Stimulated activated memory B cell treated with anti-CD40 and anti-IgM and Interleukin-4, amounts not matched to agents 10 μg/mL and 1 μg/mL and 100 μg/mL, for 72 hours (primary cell): ENCODE data around the gene PDZD8.

ENCODE experiments used
- ATAC-seq: fragments of 150-1000 bp; cut with Tn5 transposase; 2 replicates; pipeline ENCODE4 v1.10.0; 2021
- H3K27ac Mint-ChIP-seq: one replicate; pipeline ENCODE4 v1.8.0; 2022; ENCODE audit warnings: mild to moderate bottlenecking, mixed read lengths
- H3K27me3 Mint-ChIP-seq: one replicate; pipeline ENCODE4 v1.8.0; 2022; ENCODE audit warnings: mixed read lengths
- H3K36me3 Mint-ChIP-seq: one replicate; pipeline ENCODE4 v1.8.0; 2022; ENCODE audit warnings: mixed read lengths
- H3K4me1 Mint-ChIP-seq: one replicate; pipeline ENCODE4 v1.8.0; 2022; ENCODE audit warnings: mixed read lengths
- H3K4me3 Mint-ChIP-seq: one replicate; pipeline ENCODE4 v1.8.0; 2022; ENCODE audit warnings: mild to moderate bottlenecking, moderate library complexity, mixed read lengths
- H3K9me3 Mint-ChIP-seq: one replicate; pipeline ENCODE4 v1.8.0; 2022; ENCODE audit warnings: mixed read lengths

Gene PDZD8

DNA sequence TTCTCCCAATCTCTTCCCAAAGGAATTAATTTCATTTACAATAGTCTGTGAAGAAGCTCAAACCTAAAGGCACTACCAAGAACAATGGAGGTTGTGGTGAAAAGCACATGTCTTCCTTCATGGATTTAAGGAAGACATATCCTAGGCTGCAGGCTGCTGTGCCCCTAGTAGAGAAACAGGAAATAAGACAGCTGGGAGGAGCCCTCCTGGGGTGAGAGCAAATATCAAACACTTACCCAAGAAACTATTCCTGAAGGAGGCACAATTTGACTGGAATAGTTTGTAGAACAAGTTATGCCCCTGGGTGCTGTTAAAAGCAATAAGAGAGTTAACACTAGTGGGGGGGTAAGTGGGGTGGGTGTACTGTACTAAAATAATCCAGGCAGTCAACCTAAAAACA is 30.1 kb downstream of the PDZD8 start:
- no peaks in the 10 kb centered on the region for H3K9me3 Mint-ChIP-seq
- H3K36me3 Mint-ChIP-seq = peaks cover 28% of the 10 kb centered on the region
- ATAC-seq = no peak
- H3K4me1 Mint-ChIP-seq = peaks cover 56% of the 10 kb centered on the region
- H3K27ac Mint-ChIP-seq = no peak overlapping the region
- H3K27me3 Mint-ChIP-seq = no peaks in the 10 kb centered on the region
- no peak overlapping the region for H3K4me3 Mint-ChIP-seq

DNA sequence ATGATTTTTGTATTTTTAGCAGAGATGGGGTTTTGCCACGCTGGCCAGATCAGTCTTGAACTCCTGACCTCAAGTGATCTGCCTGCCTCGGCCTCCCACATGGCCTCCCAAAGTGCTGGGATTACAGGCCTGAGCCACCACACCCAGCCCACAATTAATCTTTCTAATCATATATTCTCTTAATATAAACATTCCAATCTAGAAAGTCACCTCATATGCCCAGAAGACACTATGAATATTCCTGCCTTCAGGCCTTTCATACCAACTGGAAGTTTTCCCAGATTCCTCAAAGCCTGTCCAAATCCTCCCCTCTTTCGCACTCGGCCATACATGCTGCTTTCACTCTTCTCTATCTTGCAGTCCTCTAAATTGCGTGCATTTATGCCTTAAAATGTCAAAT is 32.6 kb downstream of the PDZD8 start:
- H3K36me3 Mint-ChIP-seq = peaks cover 28% of the 10 kb centered on the region
- H3K4me3 Mint-ChIP-seq = no peak overlapping the region
- peaks cover 47% of the 10 kb centered on the region for H3K4me1 Mint-ChIP-seq
- ATAC-seq = no peak
- no peaks in the 10 kb centered on the region for H3K27me3 Mint-ChIP-seq
- no peaks in the 10 kb centered on the region for H3K9me3 Mint-ChIP-seq
- H3K27ac Mint-ChIP-seq = peak overlapping the region; percentile 42

DNA sequence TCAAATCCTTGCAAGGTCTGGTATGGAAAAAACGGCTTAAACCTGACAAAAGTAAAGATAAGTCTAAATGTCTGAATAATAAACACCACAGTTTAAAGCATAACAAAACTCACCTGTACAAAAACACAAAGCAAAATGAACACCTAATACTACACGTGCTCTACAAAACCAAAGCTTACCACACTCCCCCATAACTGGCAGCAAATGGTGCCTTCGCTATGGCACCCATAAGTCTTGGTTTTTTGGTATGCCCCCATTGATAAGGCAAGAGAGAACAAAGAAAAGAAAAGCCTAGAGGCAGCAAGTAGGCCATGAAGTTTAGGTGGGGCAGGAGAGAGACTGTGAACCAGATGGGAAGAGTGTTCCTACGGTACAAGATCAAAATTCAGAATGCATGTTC is 34.2 kb downstream of the PDZD8 start:
- peaks cover 31% of the 10 kb centered on the region for H3K4me1 Mint-ChIP-seq

DNA sequence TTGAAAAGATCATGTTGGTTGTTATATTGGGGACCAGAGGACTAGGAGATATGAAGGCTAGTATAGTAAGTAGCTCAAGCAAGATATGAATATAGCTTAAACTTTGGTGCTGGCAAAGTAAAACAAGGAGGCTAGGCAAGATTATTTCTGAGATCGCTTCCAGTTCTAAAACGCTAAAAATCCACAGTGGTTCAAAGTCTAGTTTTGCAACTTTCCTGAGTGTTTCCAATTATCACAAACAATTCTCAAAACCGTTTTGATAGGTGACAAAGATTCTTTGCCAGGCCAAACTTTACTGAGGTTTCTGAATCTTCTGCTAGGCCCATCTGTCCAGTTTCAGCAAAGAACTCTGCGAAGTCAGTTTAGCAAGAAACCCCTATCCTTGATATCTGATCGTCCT is 35.3 kb downstream of the PDZD8 start:
- Mint-ChIP-seq H3K27me3 (no peaks in the 10 kb centered on the region), H3K27ac (no peak overlapping the region), H3K9me3 (no peaks in the 10 kb centered on the region), H3K36me3 (peaks cover 42% of the 10 kb centered on the region), H3K4me1 (peaks cover 20% of the 10 kb centered on the region), H3K4me3 (no peak overlapping the region)
- no peak for ATAC-seq

More for the DNA sequence above, 34.2 kb downstream of the PDZD8 start:
- no peak for ATAC-seq
- no peaks in the 10 kb centered on the region for H3K27me3 Mint-ChIP-seq
- no peak overlapping the region for H3K27ac Mint-ChIP-seq
- H3K4me3 Mint-ChIP-seq = no peak overlapping the region
- H3K9me3 Mint-ChIP-seq = no peaks in the 10 kb centered on the region
- H3K36me3 Mint-ChIP-seq = peaks cover 31% of the 10 kb centered on the region

DNA sequence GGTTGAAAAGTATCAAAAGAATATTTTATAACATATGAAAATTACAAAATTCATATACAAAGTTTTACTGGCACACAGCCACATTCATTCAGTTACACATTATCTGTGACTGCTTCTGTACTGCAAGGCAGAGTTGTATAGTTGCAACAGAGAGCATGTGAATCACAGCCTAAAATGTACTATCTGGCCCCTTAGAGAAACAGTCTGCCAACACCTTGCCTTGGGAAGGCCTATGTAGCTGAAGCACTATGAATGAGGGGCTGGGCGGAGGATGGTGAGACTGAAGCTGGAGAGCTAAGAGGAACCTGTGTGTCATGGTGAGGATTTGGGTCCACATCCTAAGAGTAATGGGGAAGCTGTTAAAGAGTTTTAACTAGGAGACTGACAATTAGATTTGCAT is 35.7 kb downstream of the PDZD8 start:
- ATAC-seq = no peak
- Mint-ChIP-seq H3K9me3 (peaks cover 2% of the 10 kb centered on the region), H3K4me1 (peaks cover 18% of the 10 kb centered on the region), H3K27me3 (no peaks in the 10 kb centered on the region), H3K4me3 (no peak overlapping the region), H3K27ac (no peak overlapping the region), H3K36me3 (peaks cover 46% of the 10 kb centered on the region)

DNA sequence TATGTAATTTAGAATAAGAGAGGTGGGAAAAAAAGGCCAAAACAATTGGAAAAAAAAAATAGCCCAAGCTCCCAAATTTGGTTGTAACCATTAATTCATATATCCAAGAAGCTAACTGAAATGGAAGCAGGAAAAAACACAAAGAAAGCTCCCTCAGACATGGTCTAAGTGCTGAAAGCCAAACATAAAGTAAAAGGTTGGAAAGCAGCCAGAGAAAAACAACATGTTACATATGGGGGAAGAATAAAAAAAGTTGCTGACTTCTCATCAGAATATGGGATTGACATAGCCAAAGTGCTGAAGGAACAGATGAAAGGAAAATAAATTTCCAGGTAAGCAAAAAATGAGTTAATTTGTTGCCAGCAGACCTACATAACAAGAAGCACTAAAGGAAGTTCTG is 40.3 kb downstream of the PDZD8 start:
- no peak for ATAC-seq
- H3K36me3 Mint-ChIP-seq = peaks cover 52% of the 10 kb centered on the region
- no peak overlapping the region for H3K4me3 Mint-ChIP-seq
- peaks cover 5% of the 10 kb centered on the region for H3K9me3 Mint-ChIP-seq
- H3K27me3 Mint-ChIP-seq = no peaks in the 10 kb centered on the region
- H3K27ac Mint-ChIP-seq = no peak overlapping the region
- H3K4me1 Mint-ChIP-seq = peaks cover 7% of the 10 kb centered on the region

DNA sequence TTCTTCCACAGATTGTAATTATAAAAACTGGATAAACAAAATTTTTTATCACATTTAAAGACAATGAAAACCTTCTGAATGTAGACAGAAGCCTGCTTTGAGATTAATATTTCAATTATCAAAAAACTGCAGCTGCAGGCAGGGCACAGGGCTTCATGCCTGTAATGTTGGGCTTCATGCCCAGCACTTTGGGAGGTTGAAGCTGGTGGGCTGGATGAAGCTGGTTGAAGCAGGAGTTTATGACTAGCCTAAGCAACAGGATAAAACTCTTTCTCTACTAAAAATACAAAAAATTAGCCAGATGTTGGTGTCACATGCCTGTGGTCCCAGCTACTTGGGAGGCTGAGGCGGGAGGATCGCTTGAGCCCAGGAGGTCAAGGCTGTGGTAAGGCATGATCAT is 41.2 kb downstream of the PDZD8 start:
- Mint-ChIP-seq H3K36me3 (peaks cover 54% of the 10 kb centered on the region), H3K27ac (no peak overlapping the region), H3K9me3 (peaks cover 5% of the 10 kb centered on the region), H3K27me3 (no peaks in the 10 kb centered on the region), H3K4me3 (no peak overlapping the region), H3K4me1 (peaks cover 7% of the 10 kb centered on the region)
- ATAC-seq = no peak

DNA sequence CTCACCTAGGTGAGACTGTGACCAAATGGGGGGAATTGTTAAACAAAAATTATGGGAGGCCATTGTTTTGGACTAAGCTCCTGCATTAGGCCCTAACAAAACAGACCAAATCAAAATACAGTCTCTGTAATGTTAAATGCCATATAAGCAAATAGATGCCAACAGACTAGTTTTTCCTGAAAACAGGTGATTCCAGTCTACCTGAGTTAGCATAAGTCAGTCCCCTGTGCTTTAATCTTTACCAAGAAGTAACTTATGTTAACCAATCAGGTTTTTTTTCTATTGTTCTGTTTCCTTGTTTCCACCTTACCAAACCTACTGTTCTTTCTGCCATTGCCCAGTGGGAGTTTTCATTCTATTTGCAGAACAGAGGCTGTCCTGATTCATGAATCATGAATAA is 48.0 kb downstream of the PDZD8 start:
- ATAC-seq = no peak
- H3K4me1 Mint-ChIP-seq = peaks cover 7% of the 10 kb centered on the region
- no peak overlapping the region for H3K4me3 Mint-ChIP-seq
- H3K27me3 Mint-ChIP-seq = no peaks in the 10 kb centered on the region
- peaks cover 3% of the 10 kb centered on the region for H3K9me3 Mint-ChIP-seq
- H3K36me3 Mint-ChIP-seq = peaks cover 38% of the 10 kb centered on the region
- H3K27ac Mint-ChIP-seq = no peak overlapping the region

DNA sequence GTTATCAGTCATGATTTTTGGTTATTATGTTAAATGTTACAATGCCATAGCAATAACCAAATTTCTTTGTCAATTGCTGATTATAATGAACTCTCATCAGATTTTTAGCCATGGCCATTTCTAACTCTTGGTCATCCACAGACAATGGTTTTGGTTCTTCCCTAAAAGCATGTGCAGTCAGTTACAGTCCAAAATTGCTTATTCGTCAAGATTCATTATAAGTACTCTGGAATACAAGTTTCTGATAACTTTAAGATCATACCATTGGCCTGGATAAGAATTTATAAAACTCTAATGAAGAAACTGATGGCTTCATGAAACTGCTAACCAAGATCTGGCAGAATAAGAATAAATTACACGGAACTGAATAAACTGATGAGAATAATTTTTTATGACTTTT is 50.9 kb downstream of the PDZD8 start:
- no peak overlapping the region for H3K4me3 Mint-ChIP-seq
- peaks cover 20% of the 10 kb centered on the region for H3K36me3 Mint-ChIP-seq
- no peaks in the 10 kb centered on the region for H3K4me1 Mint-ChIP-seq
- H3K27me3 Mint-ChIP-seq = no peaks in the 10 kb centered on the region
- H3K9me3 Mint-ChIP-seq = peaks cover 3% of the 10 kb centered on the region
- no peak for ATAC-seq
- no peak overlapping the region for H3K27ac Mint-ChIP-seq

DNA sequence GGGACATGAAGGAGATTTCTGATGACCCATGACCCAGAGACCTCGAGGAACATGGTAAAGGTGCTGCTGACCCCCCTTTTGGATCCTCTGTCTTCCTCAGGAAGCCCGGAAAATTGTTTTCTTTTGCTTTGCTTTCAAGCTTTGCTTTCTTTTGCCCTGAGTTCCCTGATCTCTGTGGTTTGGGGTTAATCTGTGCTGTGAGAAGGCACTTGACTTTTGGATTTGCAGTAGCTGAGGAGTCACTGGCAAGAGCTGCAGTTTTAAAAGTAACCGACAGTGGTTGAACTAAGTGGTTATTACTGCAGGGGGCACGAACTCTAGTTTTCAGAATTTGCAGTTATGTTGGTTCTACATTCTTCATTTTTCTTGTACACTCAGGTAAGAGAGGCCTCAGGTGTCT is 53.0 kb downstream of the PDZD8 start:
- ATAC-seq = no peak
- H3K4me1 Mint-ChIP-seq = no peaks in the 10 kb centered on the region

DNA sequence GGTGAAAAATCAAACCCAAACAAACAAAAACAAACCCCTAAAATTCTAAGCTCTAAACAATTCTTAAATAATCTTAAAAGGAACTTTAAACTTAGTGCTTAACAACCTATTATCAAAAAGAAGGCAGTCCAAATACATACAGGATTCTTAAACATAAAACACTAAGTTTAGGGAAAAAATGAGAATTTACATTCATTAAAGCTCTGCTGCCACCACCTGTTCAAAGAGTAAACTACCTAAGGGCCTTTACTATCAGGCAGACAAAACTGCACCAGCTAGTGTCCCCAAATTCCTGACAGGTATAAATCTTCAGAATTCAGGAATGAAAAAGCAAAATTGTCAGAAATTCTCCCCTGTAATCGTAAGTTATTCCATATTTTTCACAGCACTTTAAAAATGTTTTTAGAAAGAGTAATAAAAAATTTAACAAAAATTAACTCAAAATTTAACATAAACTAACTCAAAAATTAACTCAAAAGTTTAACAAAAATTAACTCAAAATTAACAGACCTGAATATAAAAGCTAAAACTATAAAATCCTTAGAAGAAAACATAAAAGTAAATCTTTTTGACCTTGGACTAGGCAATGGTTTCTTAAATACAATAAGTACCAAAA is 55.1 kb downstream of the PDZD8 start:
- Mint-ChIP-seq H3K27me3 (no peaks in the 10 kb centered on the region), H3K9me3 (no peaks in the 10 kb centered on the region), H3K27ac (no peak overlapping the region), H3K4me1 (no peaks in the 10 kb centered on the region), H3K4me3 (no peak overlapping the region), H3K36me3 (peaks cover 14% of the 10 kb centered on the region)
- no peak for ATAC-seq

More for the DNA sequence above, 53.0 kb downstream of the PDZD8 start:
- no peaks in the 10 kb centered on the region for H3K27me3 Mint-ChIP-seq
- H3K9me3 Mint-ChIP-seq = peaks cover 3% of the 10 kb centered on the region
- no peak overlapping the region for H3K27ac Mint-ChIP-seq
- no peak overlapping the region for H3K4me3 Mint-ChIP-seq
- H3K36me3 Mint-ChIP-seq = peaks cover 28% of the 10 kb centered on the region

DNA sequence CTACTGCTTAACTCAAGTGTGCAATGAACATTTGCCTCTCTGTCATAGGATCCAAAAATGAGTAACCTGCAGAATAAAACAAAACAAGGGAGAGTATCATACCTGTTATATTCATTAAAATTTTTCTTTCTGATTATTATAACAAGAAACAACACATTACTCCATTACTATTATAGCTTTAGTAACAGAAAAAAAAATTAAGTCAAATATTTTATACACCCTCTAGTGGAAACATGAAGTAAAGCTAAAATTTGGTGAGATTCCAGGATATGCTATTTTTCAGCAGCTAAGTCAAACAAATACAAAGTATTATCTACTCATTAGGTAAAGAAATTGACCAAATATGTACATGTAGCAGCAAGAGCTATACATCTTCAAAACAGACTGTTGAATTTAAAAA is 56.3 kb downstream of the PDZD8 start:
- ATAC-seq = no peak
- no peak overlapping the region for H3K27ac Mint-ChIP-seq
- H3K9me3 Mint-ChIP-seq = no peaks in the 10 kb centered on the region
- H3K4me3 Mint-ChIP-seq = no peak overlapping the region
- peaks cover 27% of the 10 kb centered on the region for H3K36me3 Mint-ChIP-seq
- H3K27me3 Mint-ChIP-seq = no peaks in the 10 kb centered on the region
- no peaks in the 10 kb centered on the region for H3K4me1 Mint-ChIP-seq

DNA sequence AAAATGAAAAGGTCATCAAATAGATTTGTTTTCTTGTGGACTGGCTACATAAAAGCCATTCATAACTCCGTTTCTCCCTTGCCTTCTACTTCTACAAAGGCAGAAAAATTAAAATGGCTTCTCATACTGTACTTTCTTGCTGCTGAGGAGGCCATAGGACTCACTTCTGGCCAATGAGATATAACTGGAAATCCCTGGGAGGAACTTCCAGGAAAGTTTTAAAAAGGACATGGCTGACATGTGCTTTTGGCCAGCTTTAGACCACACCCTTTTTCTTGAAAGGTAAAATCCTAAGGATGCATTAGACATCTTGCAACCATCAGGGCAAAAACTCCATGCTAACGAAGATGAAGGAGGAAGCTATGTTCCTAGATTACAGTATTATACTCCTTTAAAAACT is 58.5 kb downstream of the PDZD8 start:
- H3K36me3 Mint-ChIP-seq = peaks cover 49% of the 10 kb centered on the region
- no peaks in the 10 kb centered on the region for H3K9me3 Mint-ChIP-seq
- H3K4me3 Mint-ChIP-seq = no peak overlapping the region

DNA sequence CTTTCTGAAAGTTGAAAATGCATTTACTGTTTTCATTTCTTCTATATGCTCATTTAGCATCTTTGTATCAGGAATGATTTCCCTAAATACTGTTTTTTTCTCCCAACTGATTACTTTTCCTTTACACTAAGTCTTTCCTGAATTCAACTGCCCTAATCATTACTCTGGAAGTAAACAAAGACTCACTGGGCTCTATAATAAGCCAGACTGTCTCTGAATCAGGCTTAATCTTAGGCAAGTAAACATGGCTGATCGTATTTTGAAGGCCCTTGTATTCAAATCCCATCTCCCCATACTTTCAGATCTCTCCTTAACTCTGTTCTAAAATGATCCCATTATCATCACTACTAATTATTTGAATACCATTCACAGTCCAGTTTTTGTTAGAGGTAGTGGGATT is 61.6 kb downstream of the PDZD8 start:
- H3K4me3 Mint-ChIP-seq = no peak overlapping the region
- H3K9me3 Mint-ChIP-seq = no peaks in the 10 kb centered on the region
- peaks cover 68% of the 10 kb centered on the region for H3K36me3 Mint-ChIP-seq
- H3K27me3 Mint-ChIP-seq = no peaks in the 10 kb centered on the region
- no peak for ATAC-seq
- H3K4me1 Mint-ChIP-seq = peaks cover 16% of the 10 kb centered on the region
- H3K27ac Mint-ChIP-seq = no peak overlapping the region

More for the DNA sequence above, 58.5 kb downstream of the PDZD8 start:
- H3K4me1 Mint-ChIP-seq = peaks cover 4% of the 10 kb centered on the region
- no peak overlapping the region for H3K27ac Mint-ChIP-seq
- ATAC-seq = no peak
- no peaks in the 10 kb centered on the region for H3K27me3 Mint-ChIP-seq

DNA sequence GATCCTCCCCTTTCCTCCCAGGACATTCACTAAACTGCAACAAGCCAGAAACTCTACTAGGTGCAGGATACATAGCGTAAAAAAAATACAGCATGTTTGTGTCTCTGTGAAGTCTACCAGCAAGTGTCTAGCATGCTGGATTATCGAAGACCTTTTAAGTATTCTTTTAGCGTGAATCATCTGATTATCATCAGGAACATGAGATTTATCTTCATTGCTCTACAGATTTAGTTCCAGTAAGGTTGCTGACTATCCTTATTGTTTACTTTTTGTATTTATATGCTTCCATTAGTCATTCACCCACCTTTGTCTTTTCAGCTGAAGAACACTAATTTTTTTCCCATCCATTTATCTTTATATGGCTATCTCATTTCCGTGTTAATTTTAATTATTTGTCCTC is 62.8 kb downstream of the PDZD8 start:
- H3K36me3 Mint-ChIP-seq = peaks cover 62% of the 10 kb centered on the region
- no peak for ATAC-seq

DNA sequence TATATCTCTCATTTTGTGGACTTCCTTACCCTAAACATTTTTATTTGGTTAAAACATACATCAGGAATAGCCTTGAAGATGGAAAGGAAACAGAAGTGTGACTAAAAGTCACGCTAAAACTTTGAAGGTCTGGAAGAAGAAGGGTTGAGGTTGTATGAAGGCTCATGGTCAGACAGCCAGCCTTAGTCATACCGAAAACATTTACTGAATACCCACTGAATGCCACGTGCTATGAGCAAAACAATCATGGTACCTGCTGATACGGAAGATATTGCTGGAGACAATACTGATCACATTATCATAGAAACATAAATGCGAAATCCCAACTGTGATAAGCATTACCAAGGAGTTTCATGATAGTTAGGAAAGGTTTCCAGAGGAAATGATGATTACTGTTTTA is 64.0 kb downstream of the PDZD8 start:
- H3K4me3 Mint-ChIP-seq = no peak overlapping the region
- H3K36me3 Mint-ChIP-seq = peaks cover 68% of the 10 kb centered on the region
- H3K9me3 Mint-ChIP-seq = no peaks in the 10 kb centered on the region
- H3K27me3 Mint-ChIP-seq = no peaks in the 10 kb centered on the region
- peaks cover 16% of the 10 kb centered on the region for H3K4me1 Mint-ChIP-seq
- ATAC-seq = no peak
- H3K27ac Mint-ChIP-seq = no peak overlapping the region

More for the DNA sequence above, 62.8 kb downstream of the PDZD8 start:
- no peaks in the 10 kb centered on the region for H3K27me3 Mint-ChIP-seq
- H3K27ac Mint-ChIP-seq = no peak overlapping the region
- peaks cover 16% of the 10 kb centered on the region for H3K4me1 Mint-ChIP-seq
- no peaks in the 10 kb centered on the region for H3K9me3 Mint-ChIP-seq
- H3K4me3 Mint-ChIP-seq = no peak overlapping the region

DNA sequence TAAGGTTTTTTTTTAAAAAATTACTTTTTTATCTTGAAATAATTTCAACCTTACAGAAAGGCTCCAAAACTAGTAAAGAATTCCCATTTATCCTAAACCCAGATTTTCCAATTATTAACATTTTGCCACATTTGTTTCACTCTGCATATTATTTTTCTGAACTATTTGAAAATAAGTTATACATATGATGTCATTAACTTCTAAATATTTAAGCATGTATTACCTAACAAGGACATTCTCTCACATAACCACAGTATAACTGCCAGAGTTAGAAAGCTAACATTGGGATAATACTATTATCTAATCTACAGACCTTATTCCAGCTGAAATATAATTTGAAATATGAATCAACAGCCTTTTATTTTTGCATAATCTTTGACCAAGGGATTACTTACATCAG is 68.6 kb downstream of the PDZD8 start:
- Mint-ChIP-seq H3K4me1 (peaks cover 27% of the 10 kb centered on the region), H3K4me3 (no peak overlapping the region), H3K27ac (no peak overlapping the region), H3K27me3 (no peaks in the 10 kb centered on the region), H3K36me3 (peaks cover 67% of the 10 kb centered on the region), H3K9me3 (peaks cover 9% of the 10 kb centered on the region)
- ATAC-seq = no peak
